ENCODE data around the gene BAMBI. TPM values are rescaled to one million over a fixed set of nuclear protein-coding genes. Genes with fewer than 3 reads are reported as not detected.

Gene BAMBI
- total RNA-seq, 2 experiments from 2014 or later, result 0.31 to 0.33 TPM

DNA sequence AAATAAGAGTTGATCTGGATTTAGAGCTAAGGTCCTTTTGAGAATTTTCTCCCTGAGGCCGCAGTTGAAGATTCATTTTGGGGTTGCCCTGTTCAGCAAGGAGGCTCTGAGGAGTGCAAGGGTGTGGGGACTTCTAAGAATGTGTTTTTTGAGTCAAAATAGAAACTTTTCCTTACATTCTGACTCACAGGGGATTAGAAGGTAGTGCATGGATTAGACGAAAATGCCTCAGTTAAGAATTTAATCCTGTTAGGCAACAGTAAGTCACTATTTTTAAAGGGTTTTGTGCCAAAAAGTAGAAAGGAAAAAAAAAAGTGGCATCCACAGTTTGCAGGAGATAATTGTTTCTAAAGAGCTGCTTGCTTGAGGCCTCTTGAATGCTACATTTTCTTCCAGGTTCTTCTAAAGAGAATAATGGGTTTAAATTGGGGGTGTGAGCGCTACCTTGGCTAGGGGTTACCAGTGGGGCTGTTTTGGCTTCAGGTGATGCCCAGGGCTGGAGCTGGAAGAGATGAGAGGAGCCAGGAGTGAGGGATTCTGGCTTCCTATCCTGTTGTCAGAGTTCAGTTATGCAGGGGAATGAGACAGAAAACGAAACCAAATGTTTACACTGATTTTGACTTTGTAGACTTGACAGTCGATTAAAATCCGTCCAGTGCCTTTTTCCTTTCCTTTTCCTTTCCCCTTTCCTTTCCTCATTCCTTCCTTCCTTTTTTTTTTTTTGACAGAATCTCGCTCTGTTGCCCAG, 52.9 kb downstream of the BAMBI start:
- no peak overlapping the region for H3K27ac Mint-ChIP-seq

DNA sequence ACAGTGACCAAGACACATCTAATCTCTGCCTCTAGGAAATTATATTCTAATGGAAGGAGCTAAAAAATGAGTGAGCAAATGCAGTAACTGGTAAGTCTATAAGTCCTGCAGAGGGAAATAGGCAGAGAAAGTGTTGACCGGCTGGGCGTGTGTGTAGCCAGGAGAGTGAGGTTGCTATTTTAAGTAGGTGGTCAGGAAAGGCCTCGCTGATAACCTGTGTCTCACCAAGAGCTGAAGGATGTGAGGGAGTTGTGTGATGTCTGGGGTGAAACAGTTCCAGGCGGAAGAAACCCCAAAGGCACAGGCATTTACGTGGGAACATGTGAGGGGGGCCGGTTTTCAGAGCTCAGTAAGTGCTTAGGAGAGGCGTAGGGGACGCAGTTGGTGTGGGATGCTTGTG, 54.8 kb downstream of the BAMBI start:
- H3K4me1 Mint-ChIP-seq (ENCODE audit: low read depth), result peaks cover 4% of the 10 kb centered on the region
- POLR2A ChIA-PET, result no interaction called here
- H3K36me3 Mint-ChIP-seq, result peaks cover 3% of the 10 kb centered on the region
- H3K4me3 Mint-ChIP-seq, result no peak overlapping the region
- H3K27ac Mint-ChIP-seq, result no peak overlapping the region
- H3K27me3 Mint-ChIP-seq, result peaks cover 1% of the 10 kb centered on the region
- intact Hi-C loops (cut with micrococcal nuclease), result no loop called here
- H3K9me3 Mint-ChIP-seq, result peaks cover 9% of the 10 kb centered on the region
- CTCF ChIA-PET, result interaction anchor here (0.5 kb wide), 1 partner anchor 78 kb away, joined by 3 read pairs; no protein-coding TSS in a partner anchor
- DNase-seq, result no peak

More for the DNA sequence above, 52.9 kb downstream of the BAMBI start:
- Mint-ChIP-seq H3K4me1 (ENCODE audit: low read depth) (peaks cover 4% of the 10 kb centered on the region), H3K4me3 (no peak overlapping the region), H3K9me3 (peaks cover 9% of the 10 kb centered on the region), H3K36me3 (peaks cover 3% of the 10 kb centered on the region), H3K27me3 (peaks cover 8% of the 10 kb centered on the region)
- POLR2A ChIA-PET, result no interaction called here
- CTCF ChIA-PET, result no interaction called here
- intact Hi-C loops (cut with micrococcal nuclease), result no loop called here
- DNase-seq, result no peak

Other genes starting within 250 kb of the BAMBI start
- 10 to 100 TPM; 92.9 to 93.1 TPM for gene WAC, start 144.4 kb upstream of the BAMBI start, total RNA-seq

Data from activated CD4-positive, alpha-beta memory T cell treated with anti-CD3 and anti-CD28 coated beads for 36 hours (primary cell).